ENCODE measurements around the gene DOCK6. TPM values are rescaled to one million over a fixed set of nuclear protein-coding genes. Genes with fewer than 3 reads are reported as not detected.

DOCK6 gene
- total and polyA plus RNA-seq, 2 of the 13 experiments (the other 11 are each of a cell fraction or from before 2014, with no cell fraction given) = 5.4 to 38.1 TPM

DNA sequence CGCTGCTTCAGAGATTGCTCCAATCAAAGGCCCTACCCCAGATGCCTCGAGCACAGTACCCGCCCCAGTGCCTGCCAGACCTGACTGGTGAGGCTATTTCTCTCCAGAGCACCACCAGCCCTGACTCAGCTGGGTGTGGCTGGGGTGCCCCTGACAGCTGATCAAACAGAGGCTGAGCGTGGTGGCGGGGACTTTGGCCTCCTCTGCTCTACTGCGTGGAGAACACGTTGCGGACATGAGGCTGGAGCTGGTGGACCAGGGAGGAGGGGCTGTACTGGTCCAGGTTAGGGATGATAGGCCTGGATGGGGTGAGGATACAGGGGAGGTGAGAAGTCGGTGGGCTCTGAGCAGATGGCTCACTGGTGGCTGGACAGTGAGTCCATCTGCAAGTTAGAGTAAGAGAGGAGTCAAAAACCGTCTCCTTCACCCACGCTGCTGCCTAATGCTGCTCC is 3.5 kb upstream of the DOCK6 start (continued):
- TF ChIP-seq STAT6 (CRISPR knock-in tag; IDR thresholded peaks at IDR 0.05; ENCODE audit: borderline replicate concordance) (peak; percentile 68; the same call in 1 of the 2 replicates), ZBTB25 (CRISPR knock-in tag; IDR thresholded peaks at IDR 0.05) (peak; percentile 90), SP5 (CRISPR knock-in tag; IDR thresholded peaks at IDR 0.05; ENCODE audit: borderline replicate concordance, low read depth) (peak; percentile 94), PAX8 (CRISPR knock-in tag; IDR thresholded peaks at IDR 0.05; ENCODE audit: borderline replicate concordance) (no peak), ZNF737 (CRISPR knock-in tag; IDR thresholded peaks at IDR 0.05; ENCODE audit: borderline replicate concordance) (no peak), NR1H2 (CRISPR knock-in tag; IDR thresholded peaks at IDR 0.05; ENCODE audit: borderline replicate concordance, low read depth) (peak; percentile 80; the same call in 1 of the 2 replicates), CSRNP2 (CRISPR knock-in tag; conservative IDR thresholded peaks at IDR 0.05; ENCODE audit: low read depth) (no peak), SALL2 (CRISPR knock-in tag; IDR thresholded peaks at IDR 0.05) (peak; percentile 85), NCOA1 (CRISPR knock-in tag; IDR thresholded peaks at IDR 0.05) (no peak), SUZ12 (IDR thresholded peaks at IDR 0.05; ENCODE audit: low read depth, low read length) (no peak), ZNF775 (CRISPR knock-in tag; IDR thresholded peaks at IDR 0.05; ENCODE audit: borderline replicate concordance) (no peak), CBX2 (IDR thresholded peaks at IDR 0.05; ENCODE audit: low read depth, low read length) (no peak), CBX2 (CRISPR knock-in tag; IDR thresholded peaks at IDR 0.05; ENCODE audit: low read depth) (peak; percentile 56; the same call in 1 of the 2 replicates), ZNF207 (IDR thresholded peaks at IDR 0.05; ENCODE audit: borderline replicate concordance) (no peak), ZMYM4 (CRISPR knock-in tag; IDR thresholded peaks at IDR 0.05) (peak; percentile 77), U2AF1 (optimal IDR thresholded peaks at IDR 0.05; ENCODE audit: low read depth, low read length) (peak; percentile 91), ZNF30 (CRISPR knock-in tag; IDR thresholded peaks at IDR 0.05) (no peak), NR2F2 (IDR thresholded peaks at IDR 0.05; ENCODE audit: borderline replicate concordance, low read depth) (peak; percentile 55; the same call in 1 of the 2 replicates), MXI1 (IDR thresholded peaks at IDR 0.05; ENCODE audit: borderline replicate concordance, low read depth, low read length) (peak; percentile 95; the same call in 2 of the 3 replicates), PLSCR1 (CRISPR knock-in tag; IDR thresholded peaks at IDR 0.05; ENCODE audit: borderline replicate concordance) (no peak), ZNF343 (CRISPR knock-in tag; IDR thresholded peaks at IDR 0.05) (peak; percentile 79; the same call in 1 of the 2 replicates), RAD21 (CRISPR knock-in tag; IDR thresholded peaks at IDR 0.05) (peak; percentile 52)
- TF ChIP-seq, protein P1, sequence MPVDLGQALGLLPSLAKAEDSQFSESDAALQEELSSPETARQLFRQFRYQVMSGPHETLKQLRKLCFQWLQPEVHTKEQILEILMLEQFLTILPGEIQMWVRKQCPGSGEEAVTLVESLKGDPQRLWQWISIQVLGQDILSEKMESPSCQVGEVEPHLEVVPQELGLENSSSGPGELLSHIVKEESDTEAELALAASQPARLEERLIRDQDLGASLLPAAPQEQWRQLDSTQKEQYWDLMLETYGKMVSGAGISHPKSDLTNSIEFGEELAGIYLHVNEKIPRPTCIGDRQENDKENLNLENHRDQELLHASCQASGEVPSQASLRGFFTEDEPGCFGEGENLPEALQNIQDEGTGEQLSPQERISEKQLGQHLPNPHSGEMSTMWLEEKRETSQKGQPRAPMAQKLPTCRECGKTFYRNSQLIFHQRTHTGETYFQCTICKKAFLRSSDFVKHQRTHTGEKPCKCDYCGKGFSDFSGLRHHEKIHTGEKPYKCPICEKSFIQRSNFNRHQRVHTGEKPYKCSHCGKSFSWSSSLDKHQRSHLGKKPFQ (CRISPR knock-in tag; IDR thresholded peaks at IDR 0.05; ENCODE audit: insufficient replicate concordance) = peak; percentile 52

Data from HepG2 (cell line).